Kidney (tissue), 22 donors: ENCODE data around the gene PALLD. TPM values are rescaled to one million over a fixed set of nuclear protein-coding genes. Genes with fewer than 3 reads are reported as not detected.
"Not testable (repeated sequence)": the region's sequence is repeated elsewhere in the genome, so short reads cannot be mapped to it uniquely, and the experiment has no call there.

ENCODE experiments used
- DNase-seq, 5 donors: peaks; one replicate each; pipeline ENCODE4 v3.0.0-alpha.2; 2013 to 2020
- FAIRE-seq: peaks from 2 replicates; lab custom pipeline; 2012; peaks lifted over from hg19 to GRCh38; lab: Jason Lieb, UNC
- H3K27ac ChIP-seq, 2 donors: one replicate each; pipeline ENCODE4 v1.7.0; 2013; ENCODE audit warnings: low read depth in 2 of 2, low read length in 2 of 2, inconsistent platforms in 1 of 2
- H3K27me3 ChIP-seq: one replicate; pipeline ENCODE4 v1.7.1; 2013; ENCODE audit warnings: low read length, inconsistent platforms; ENCODE audit not compliant: control insufficient read depth, insufficient read depth
- H3K36me3 ChIP-seq, 3 donors: one replicate each; pipeline versions ENCODE4 v1.7.0 to v1.7.1; 2013; ENCODE audit warnings: low read length in 3 of 3, control low read depth in 1 of 3, inconsistent platforms in 1 of 3; ENCODE audit not compliant: insufficient read depth in 3 of 3, control insufficient read depth in 2 of 3
- H3K4me1 ChIP-seq, 3 donors: one replicate each; pipeline versions ENCODE4 v1.7.0 to v1.7.1; 2013; ENCODE audit warnings: low read length in 3 of 3, inconsistent platforms in 1 of 3, low read depth in 1 of 3; ENCODE audit not compliant: control insufficient read depth in 2 of 3, insufficient read depth in 2 of 3
- H3K4me3 ChIP-seq, 3 donors: one replicate each; pipeline versions ENCODE4 v1.7.0 to v1.8.1; 2013; ENCODE audit warnings: low read length in 3 of 3, control low read depth in 1 of 3, inconsistent platforms in 1 of 3
- H3K9ac ChIP-seq, 3 donors: one replicate each; pipeline versions ENCODE4 v1.7.0 to v1.7.1; 2013; ENCODE audit warnings: low read length in 3 of 3, control low read depth in 1 of 3, inconsistent platforms in 1 of 3
- H3K9me3 ChIP-seq, 3 donors: one replicate each; pipeline versions ENCODE4 v1.7.0 to v1.7.1; 2013; ENCODE audit warnings: low read length in 3 of 3, control low read depth in 1 of 3, inconsistent platforms in 1 of 3; ENCODE audit not compliant: control insufficient read depth in 2 of 3, insufficient read depth in 1 of 3
- CTCF ChIP-seq: IDR thresholded peaks from 3 replicates; pipeline ENCODE4 v1.5.1; 2012; ENCODE audit warnings: mild to moderate bottlenecking, moderate library complexity, borderline replicate concordance; ENCODE audit not compliant: insufficient read depth; ENCODE audit errors: extremely low read depth
- intact Hi-C: fragments of 100-400 bp; cut with DNase I; formaldehyde crosslinking; loops from one replicate; pipeline ENCODE4 v1.11.1; 2022
- long read RNA-seq, 10 donors: library from polyadenylated mRNA in 1 of 10; unstranded in 1 of 10; transcript quantifications; one replicate each; pipeline ENCODE4 v2.0.0 and lab custom pipeline, GENCODE V29; 2021 to 2026
- polyA plus RNA-seq: library from polyadenylated mRNA; stranded (reverse); fragments of 350-450 nt; fragmentation: Illumina TruSeq; extraction: RNeasy Lipid Tissue Mini Kit (QIAGEN cat#74804); gene quantifications from one replicate; pipeline ENCODE4 v1.2.3, GENCODE V29; 2014; ENCODE audit warnings: low read depth, low replicate concordance; ENCODE audit not compliant: insufficient read depth
- total RNA-seq: library from RNA; stranded (reverse); fragmentation: NEBNext Ultra II Directional; extraction: Animal tissue kit (Norgen Biotek cat#: 25700); gene quantifications from one replicate; pipeline ENCODE4 v1.2.1, GENCODE V29; 2021
- donor health status: control.
- donor health status: control.
- donor health status: control.
- donor health status: control.
- donor health status: control.
- donor health status: DM: yes; HTN: yes; CAD: no.
- donor health status: Normal renal cell carcinoma (clear cell type).

PALLD gene
- total RNA-seq: 120 TPM
- 43.4 TPM for polyA plus RNA-seq
- long read RNA-seq, donor 1, full-length matches to known transcripts: 2 of 62 reads
- long read RNA-seq, donor 1, partial matches to known transcripts: 54 of 62 reads
- long read RNA-seq, donor 1, other reads (novel, unspliced or antisense): 6 of 62 reads
- long read RNA-seq, donor 2, full-length matches to known transcripts: 7 of 124 reads
- long read RNA-seq, donor 2, partial matches to known transcripts: 117 of 124 reads
- long read RNA-seq, donor 2, other reads (novel, unspliced or antisense): 0 of 124 reads
- long read RNA-seq, donor 3, full-length matches to known transcripts: 7 of 93 reads
- long read RNA-seq, donor 3, partial matches to known transcripts: 61 of 93 reads
- long read RNA-seq, donor 3, other reads (novel, unspliced or antisense): 25 of 93 reads
- long read RNA-seq, donor 4, full-length matches to known transcripts: 12 of 28 reads
- long read RNA-seq, donor 4, partial matches to known transcripts: 16 of 28 reads
- long read RNA-seq, donor 4, other reads (novel, unspliced or antisense): 0 of 28 reads
- long read RNA-seq, donor 5, partial matches to known transcripts: 0 of 1 reads
- long read RNA-seq, donor 5, other reads (novel, unspliced or antisense): 0 of 1 reads
- long read RNA-seq, donor 6, partial matches to known transcripts: 80 of 99 reads
- long read RNA-seq, donor 6, other reads (novel, unspliced or antisense): 19 of 99 reads
- long read RNA-seq, donor 7, full-length matches to known transcripts: 44 of 167 reads
- long read RNA-seq, donor 7, partial matches to known transcripts: 92 of 167 reads
- long read RNA-seq, donor 7, other reads (novel, unspliced or antisense): 31 of 167 reads
- long read RNA-seq, donor 8, full-length matches to known transcripts: 8 of 33 reads
- long read RNA-seq, donor 8, partial matches to known transcripts: 25 of 33 reads
- long read RNA-seq, donor 8, other reads (novel, unspliced or antisense): 0 of 33 reads
- long read RNA-seq, donor 9, full-length matches to known transcripts: 3 of 42 reads
- long read RNA-seq, donor 9, partial matches to known transcripts: 39 of 42 reads
- long read RNA-seq, donor 9, other reads (novel, unspliced or antisense): 0 of 42 reads
- long read RNA-seq, donor 10, full-length matches to known transcripts: 7 of 120 reads
- long read RNA-seq, donor 10, partial matches to known transcripts: 92 of 120 reads
- long read RNA-seq, donor 10, other reads (novel, unspliced or antisense): 21 of 120 reads

DNA sequence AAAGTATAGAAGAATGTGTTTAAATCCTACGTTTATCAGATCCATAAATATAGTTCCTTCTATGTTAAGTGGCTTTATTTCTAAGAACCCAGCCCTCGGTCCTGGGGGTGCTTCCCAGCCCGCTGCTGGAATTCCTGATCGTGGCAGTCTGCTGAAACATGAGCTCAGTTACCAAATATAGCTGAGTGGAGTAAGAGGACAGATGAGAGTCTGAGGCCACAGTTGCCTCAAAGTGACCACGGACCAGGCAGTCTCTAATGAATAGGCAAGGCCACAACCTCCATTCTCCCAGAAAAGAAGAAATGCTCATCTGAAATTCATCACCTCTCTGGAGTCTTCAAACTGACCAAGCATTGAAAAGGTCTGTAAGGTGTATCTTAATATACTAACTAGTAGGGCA is at the start of gene PALLD:
PALLD (plus strand) TSS at position 219 of the 400 bp plus-strand sequence.
- TF ChIP-seq CTCF: no peak
- intact Hi-C loops: no loop called here
- no peaks in the 10 kb centered on the region for H3K9me3 ChIP-seq
- no peaks in the 10 kb centered on the region for H3K4me1 ChIP-seq
- no peaks in the 10 kb centered on the region for H3K27me3 ChIP-seq
- no peak within 1 kb of the TSS for H3K4me3 ChIP-seq
- no peaks in the 10 kb centered on the region for H3K36me3 ChIP-seq
- DNase-seq (peak in 2 of 5 donors; percentile 32 to 33), FAIRE-seq (no peak)
- no peak within 1 kb of the TSS for H3K9ac ChIP-seq
- H3K27ac ChIP-seq: no peak within 1 kb of the TSS

GRCh38 chr4:168449063-168449462 is 47.8 kb upstream of the PALLD start:
- H3K9ac ChIP-seq, intact Hi-C loops, H3K9me3 ChIP-seq, H3K4me3 ChIP-seq, DNase-seq, FAIRE-seq, H3K36me3 ChIP-seq, H3K4me1 ChIP-seq, H3K27me3 ChIP-seq, H3K27ac ChIP-seq: not testable (repeated sequence)

GRCh38 chr4:168449719-168450452 is 47.0 kb upstream of the PALLD start:
- FAIRE-seq: no peak

More at GRCh38 chr4:168449719-168450452, 47.0 kb upstream of the PALLD start:
- Histone ChIP-seq H3K27ac (no peak overlapping the region), H3K36me3 (no peaks in the 10 kb centered on the region), H3K4me1 (no peaks in the 10 kb centered on the region), H3K27me3 (no peaks in the 10 kb centered on the region), H3K4me3 (no peak overlapping the region), H3K9ac (no peak overlapping the region), H3K9me3 (no peaks in the 10 kb centered on the region)
- no peak for TF ChIP-seq CTCF
- no peak for DNase-seq
- intact Hi-C loops: no loop called here
